Measurements from ENCODE around the gene DPF1. TPM values are rescaled to one million over a fixed set of nuclear protein-coding genes. Genes with fewer than 3 reads are reported as not detected.

DPF1 gene
- total RNA-seq, 1 donor from 2014 or later = 3.4 TPM

DNA sequence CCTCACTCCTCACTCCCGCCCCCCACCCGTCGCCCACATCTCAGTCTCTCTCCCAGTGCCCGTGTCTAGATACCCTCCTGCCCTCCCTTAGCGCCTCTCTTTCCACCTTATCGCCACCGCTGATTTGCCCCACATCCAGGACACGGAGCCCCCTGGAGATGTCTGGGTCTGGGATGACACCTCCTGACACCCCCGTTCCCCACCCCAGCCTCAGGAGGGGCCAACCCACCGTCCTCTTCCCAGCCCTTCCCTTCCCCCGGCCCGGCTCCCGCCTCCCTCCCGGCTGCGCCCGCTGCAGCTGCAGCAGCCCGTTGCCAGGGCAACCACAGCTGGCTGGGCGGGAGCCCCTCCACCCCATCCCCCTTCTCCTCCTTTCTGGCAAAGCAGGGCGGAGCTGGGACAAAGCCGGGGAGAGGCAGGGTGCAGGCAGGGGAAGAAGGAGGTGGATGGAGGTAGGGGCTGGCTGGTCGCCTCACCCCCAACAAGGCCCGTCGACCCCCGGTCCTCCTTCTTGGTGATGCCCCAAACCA is 13.5 kb downstream of the DPF1 start:
- Mint-ChIP-seq H3K27me3 (ENCODE audit: low read depth) (peaks cover 38% of the 10 kb centered on the region), H3K36me3 (ENCODE audit: low read depth) (no peaks in the 10 kb centered on the region), H3K4me3 (ENCODE audit: low read depth) (no peak overlapping the region), H3K4me1 (ENCODE audit: low read depth) (peaks cover 11% of the 10 kb centered on the region), H3K27ac (no peak overlapping the region), H3K9me3 (no peaks in the 10 kb centered on the region)
- intact Hi-C loops (cut with micrococcal nuclease) = no loop called here
- no peak for DNase-seq (ENCODE audit: low spot score)

DNA sequence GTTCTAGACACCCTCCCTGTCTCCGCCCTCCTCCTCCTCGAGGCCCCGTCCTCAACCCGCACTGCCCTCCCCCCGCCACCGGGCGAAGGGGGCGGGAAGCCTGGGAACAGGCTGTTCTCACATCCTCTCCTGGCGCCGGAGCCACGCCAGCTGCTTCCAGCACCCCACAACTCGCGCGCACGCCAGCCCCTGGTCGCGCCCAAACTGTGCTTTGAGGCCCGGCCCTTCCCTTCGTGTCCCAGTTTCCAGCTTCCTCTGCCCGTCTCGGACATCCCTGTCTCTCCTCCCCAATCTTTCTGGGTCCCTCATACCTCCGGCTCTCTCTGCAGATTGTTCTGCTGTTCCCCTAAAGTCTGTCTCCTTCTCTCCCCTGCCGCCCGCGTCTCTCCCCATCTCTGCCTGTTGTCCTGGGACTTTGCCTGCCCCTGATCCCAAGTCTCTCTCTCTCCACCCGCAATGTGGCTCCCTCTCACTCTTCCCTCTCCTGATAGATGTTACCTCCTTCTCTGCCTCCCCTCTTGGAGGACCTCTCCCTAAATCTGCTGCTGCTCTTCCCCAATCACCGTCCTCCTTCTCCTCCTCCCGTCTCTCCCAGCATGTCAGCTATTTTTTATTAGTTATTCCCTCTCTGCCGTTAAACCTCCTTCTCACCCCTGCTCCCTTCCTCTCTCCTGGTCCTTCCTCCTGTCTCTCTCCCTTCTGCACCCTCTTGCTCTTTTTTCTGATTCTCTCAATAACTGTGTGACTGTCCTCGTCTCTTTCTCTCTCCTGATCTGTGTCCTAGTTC is 14.2 kb downstream of the DPF1 start:
- Mint-ChIP-seq H3K4me1 (ENCODE audit: low read depth) (peaks cover 11% of the 10 kb centered on the region), H3K27ac (no peak overlapping the region), H3K9me3 (no peaks in the 10 kb centered on the region), H3K4me3 (ENCODE audit: low read depth) (no peak overlapping the region), H3K27me3 (ENCODE audit: low read depth) (peaks cover 38% of the 10 kb centered on the region), H3K36me3 (ENCODE audit: low read depth) (no peaks in the 10 kb centered on the region)
- DNase-seq (ENCODE audit: low spot score) = no peak
- intact Hi-C loops (cut with micrococcal nuclease) = no loop called here

DNA sequence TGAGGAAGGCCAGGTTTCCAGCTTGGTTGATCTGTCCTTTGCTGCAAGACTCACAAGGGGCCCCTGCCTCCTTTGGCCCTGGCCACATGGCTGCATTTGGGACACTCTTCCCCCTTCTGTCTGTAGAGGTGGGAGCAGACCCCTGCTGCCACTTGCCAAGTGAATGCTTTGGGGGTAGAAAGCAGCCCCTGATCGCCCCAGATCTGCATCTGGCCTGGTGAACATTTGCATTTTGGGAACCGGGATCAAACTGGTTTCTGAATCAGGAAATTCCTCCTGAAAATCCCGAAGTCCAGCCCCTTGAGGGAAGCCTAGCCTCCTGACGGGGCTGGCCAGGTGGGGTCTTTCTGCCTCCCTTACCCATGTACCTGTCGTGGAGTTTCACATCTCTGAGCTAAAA is 14.9 kb downstream of the DPF1 start:
- Mint-ChIP-seq H3K9me3 (no peaks in the 10 kb centered on the region), H3K27ac (no peak overlapping the region), H3K36me3 (ENCODE audit: low read depth) (no peaks in the 10 kb centered on the region), H3K27me3 (ENCODE audit: low read depth) (peaks cover 36% of the 10 kb centered on the region), H3K4me1 (ENCODE audit: low read depth) (peaks cover 7% of the 10 kb centered on the region), H3K4me3 (ENCODE audit: low read depth) (no peak overlapping the region)
- no peak for DNase-seq (ENCODE audit: low spot score)
- intact Hi-C loops (cut with micrococcal nuclease) = no loop called here

- H3K4me1 Mint-ChIP-seq (ENCODE audit: low read depth) = peaks cover 2% of the 10 kb centered on the region
- intact Hi-C loops (cut with micrococcal nuclease) = no loop called here
- no peaks in the 10 kb centered on the region for H3K9me3 Mint-ChIP-seq
- no peak overlapping the region for H3K4me3 Mint-ChIP-seq (ENCODE audit: low read depth)
- no peak for DNase-seq (ENCODE audit: low spot score)
- H3K27me3 Mint-ChIP-seq (ENCODE audit: low read depth) = peaks cover 32% of the 10 kb centered on the region
- H3K36me3 Mint-ChIP-seq (ENCODE audit: low read depth) = no peaks in the 10 kb centered on the region
- H3K27ac Mint-ChIP-seq = no peak overlapping the region
These were observed 15.5 kb downstream of the DPF1 start for GRCh38 chr19:38208571-38208970.

GRCh38 chr19:38207543-38207942 is 16.5 kb downstream of the DPF1 start:
- DNase-seq (ENCODE audit: low spot score) = no peak
- no peak overlapping the region for H3K27ac Mint-ChIP-seq
- H3K4me3 Mint-ChIP-seq (ENCODE audit: low read depth) = no peak overlapping the region
- intact Hi-C loops (cut with micrococcal nuclease) = no loop called here
- H3K4me1 Mint-ChIP-seq (ENCODE audit: low read depth) = peaks cover 2% of the 10 kb centered on the region
- no peaks in the 10 kb centered on the region for H3K36me3 Mint-ChIP-seq (ENCODE audit: low read depth)
- no peaks in the 10 kb centered on the region for H3K9me3 Mint-ChIP-seq
- peaks cover 29% of the 10 kb centered on the region for H3K27me3 Mint-ChIP-seq (ENCODE audit: low read depth)

- H3K27me3 Mint-ChIP-seq (ENCODE audit: low read depth) = peaks cover 28% of the 10 kb centered on the region
- no peaks in the 10 kb centered on the region for H3K9me3 Mint-ChIP-seq
- no peak overlapping the region for H3K27ac Mint-ChIP-seq
- no peak overlapping the region for H3K4me3 Mint-ChIP-seq (ENCODE audit: low read depth)
- no peaks in the 10 kb centered on the region for H3K36me3 Mint-ChIP-seq (ENCODE audit: low read depth)
- H3K4me1 Mint-ChIP-seq (ENCODE audit: low read depth) = peaks cover 2% of the 10 kb centered on the region
- DNase-seq (ENCODE audit: low spot score) = no peak
- intact Hi-C loops (cut with micrococcal nuclease) = no loop called here
These were observed 17.1 kb downstream of the DPF1 start for GRCh38 chr19:38206928-38207327.

GRCh38 chr19:38206006-38206745 is 17.8 kb downstream of the DPF1 start:
- Mint-ChIP-seq H3K9me3 (no peaks in the 10 kb centered on the region), H3K4me3 (ENCODE audit: low read depth) (no peak overlapping the region), H3K27ac (no peak overlapping the region), H3K27me3 (ENCODE audit: low read depth) (peaks cover 27% of the 10 kb centered on the region), H3K36me3 (ENCODE audit: low read depth) (no peaks in the 10 kb centered on the region), H3K4me1 (ENCODE audit: low read depth) (peaks cover 2% of the 10 kb centered on the region)
- intact Hi-C loops (cut with micrococcal nuclease) = no loop called here
- DNase-seq (ENCODE audit: low spot score) = no peak

DNA sequence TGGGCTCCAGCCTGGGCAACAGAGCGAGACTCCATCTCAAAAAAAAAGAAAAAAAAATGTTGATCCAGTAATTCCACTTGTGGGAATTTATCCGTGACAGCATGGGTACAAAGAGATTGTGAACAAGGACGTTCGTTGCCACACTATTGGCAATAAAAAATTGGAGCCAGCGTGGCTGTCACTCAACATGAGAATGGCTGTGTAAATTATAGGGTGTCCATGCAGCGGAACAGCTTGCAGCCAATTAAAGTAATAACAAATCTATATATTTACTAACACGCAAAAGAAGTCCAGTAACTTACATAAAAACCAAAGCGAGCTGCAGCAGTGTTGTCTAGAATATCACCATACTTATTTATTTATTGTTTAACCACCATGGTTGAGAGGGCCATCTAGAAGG is 19.3 kb downstream of the DPF1 start:
- H3K27me3 Mint-ChIP-seq (ENCODE audit: low read depth) = peaks cover 15% of the 10 kb centered on the region
- H3K36me3 Mint-ChIP-seq (ENCODE audit: low read depth) = no peaks in the 10 kb centered on the region
- no peaks in the 10 kb centered on the region for H3K4me1 Mint-ChIP-seq (ENCODE audit: low read depth)
- H3K9me3 Mint-ChIP-seq = no peaks in the 10 kb centered on the region
- intact Hi-C loops (cut with micrococcal nuclease) = no loop called here
- no peak overlapping the region for H3K4me3 Mint-ChIP-seq (ENCODE audit: low read depth)
- H3K27ac Mint-ChIP-seq = no peak overlapping the region
- no peak for DNase-seq (ENCODE audit: low spot score)

DNA sequence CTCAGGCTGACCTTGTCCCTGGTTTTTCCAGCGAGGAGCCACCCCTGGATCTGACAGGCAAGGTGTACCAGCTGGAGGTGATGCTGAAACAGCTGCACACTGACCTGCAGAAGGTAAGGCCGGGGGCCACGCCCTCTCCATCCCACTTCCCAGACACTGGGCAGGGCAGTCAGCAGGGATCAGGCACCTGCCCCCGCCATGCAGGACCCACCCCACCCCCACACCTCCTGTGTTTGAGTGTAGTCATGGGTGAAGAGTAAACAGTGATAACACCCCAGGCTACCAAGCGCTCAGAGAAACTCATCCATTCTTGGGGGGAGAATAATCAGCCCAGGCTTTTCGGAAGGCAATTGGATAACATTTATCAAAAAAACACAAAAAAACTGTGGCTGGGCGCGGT is 19.9 kb downstream of the DPF1 start:
- H3K27me3 Mint-ChIP-seq (ENCODE audit: low read depth) = peaks cover 9% of the 10 kb centered on the region
- H3K27ac Mint-ChIP-seq = no peak overlapping the region
- intact Hi-C loops (cut with micrococcal nuclease) = no loop called here

DNA sequence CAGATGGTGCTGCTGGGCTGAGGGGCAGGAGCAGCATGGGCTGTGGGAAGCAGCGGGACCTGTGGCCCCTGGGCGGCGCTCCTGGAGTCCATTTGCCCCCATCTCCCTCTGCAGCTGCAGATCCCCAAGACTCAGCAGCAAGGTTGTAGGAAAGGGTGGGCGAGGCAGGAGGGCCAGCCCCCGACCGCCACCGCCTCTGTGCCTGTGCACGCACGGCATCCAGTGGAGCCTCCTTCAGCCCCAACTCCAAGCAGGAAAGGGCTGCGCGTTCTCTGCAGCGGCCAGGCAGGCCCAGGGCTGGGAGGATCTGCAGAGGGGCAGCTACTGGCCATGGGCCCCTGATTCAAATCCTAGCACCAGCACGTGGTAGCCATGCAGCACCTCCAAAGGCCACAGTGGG is 20.8 kb downstream of the DPF1 start:
- H3K27ac Mint-ChIP-seq = no peak overlapping the region
- H3K4me3 Mint-ChIP-seq (ENCODE audit: low read depth) = no peak overlapping the region
- intact Hi-C loops (cut with micrococcal nuclease) = no loop called here
- H3K36me3 Mint-ChIP-seq (ENCODE audit: low read depth) = no peaks in the 10 kb centered on the region
- H3K27me3 Mint-ChIP-seq (ENCODE audit: low read depth) = peaks cover 1% of the 10 kb centered on the region
- H3K4me1 Mint-ChIP-seq (ENCODE audit: low read depth) = no peaks in the 10 kb centered on the region
- no peak for DNase-seq (ENCODE audit: low spot score)
- no peaks in the 10 kb centered on the region for H3K9me3 Mint-ChIP-seq

More for the DNA sequence above, 19.9 kb downstream of the DPF1 start:
- H3K4me1 Mint-ChIP-seq (ENCODE audit: low read depth) = no peaks in the 10 kb centered on the region
- no peak overlapping the region for H3K4me3 Mint-ChIP-seq (ENCODE audit: low read depth)
- H3K9me3 Mint-ChIP-seq = no peaks in the 10 kb centered on the region
- H3K36me3 Mint-ChIP-seq (ENCODE audit: low read depth) = no peaks in the 10 kb centered on the region
- no peak for DNase-seq (ENCODE audit: low spot score)

- H3K4me1 Mint-ChIP-seq (ENCODE audit: low read depth) = no peaks in the 10 kb centered on the region
- H3K4me3 Mint-ChIP-seq (ENCODE audit: low read depth) = no peak overlapping the region
- no peaks in the 10 kb centered on the region for H3K9me3 Mint-ChIP-seq
- H3K36me3 Mint-ChIP-seq (ENCODE audit: low read depth) = no peaks in the 10 kb centered on the region
- H3K27ac Mint-ChIP-seq = no peak overlapping the region
- no peak for DNase-seq (ENCODE audit: low spot score)
- no peaks in the 10 kb centered on the region for H3K27me3 Mint-ChIP-seq (ENCODE audit: low read depth)
- intact Hi-C loops (cut with micrococcal nuclease) = no loop called here
These were observed 21.5 kb downstream of the DPF1 start for GRCh38 chr19:38202504-38202903.

- Mint-ChIP-seq H3K27me3 (ENCODE audit: low read depth) (no peaks in the 10 kb centered on the region), H3K36me3 (ENCODE audit: low read depth) (no peaks in the 10 kb centered on the region), H3K4me3 (ENCODE audit: low read depth) (no peak overlapping the region), H3K4me1 (ENCODE audit: low read depth) (no peaks in the 10 kb centered on the region), H3K9me3 (no peaks in the 10 kb centered on the region), H3K27ac (no peak overlapping the region)
- intact Hi-C loops (cut with micrococcal nuclease) = no loop called here
- no peak for DNase-seq (ENCODE audit: low spot score)
These were observed 22.3 kb downstream of the DPF1 start for GRCh38 chr19:38201731-38202130.

GRCh38 chr19:38199340-38199739 is 24.7 kb downstream of the DPF1 start:
- no peaks in the 10 kb centered on the region for H3K4me1 Mint-ChIP-seq (ENCODE audit: low read depth)
- H3K27ac Mint-ChIP-seq = no peak overlapping the region
- DNase-seq (ENCODE audit: low spot score) = no peak
- no peaks in the 10 kb centered on the region for H3K36me3 Mint-ChIP-seq (ENCODE audit: low read depth)
- no peaks in the 10 kb centered on the region for H3K27me3 Mint-ChIP-seq (ENCODE audit: low read depth)
- intact Hi-C loops (cut with micrococcal nuclease) = no loop called here
- H3K9me3 Mint-ChIP-seq = no peaks in the 10 kb centered on the region
- H3K4me3 Mint-ChIP-seq (ENCODE audit: low read depth) = no peak overlapping the region
